ENCODE results near the gene TCF19.

GRCh38 chr6:31139599-31139998 is 18.8 kb upstream of the TCF19 start:
- no peak for TF ChIP-seq CTCF (conservative IDR thresholded peaks at IDR 0.05 in 1 of 2, IDR thresholded peaks at IDR 0.05 in 1 of 2; ENCODE audit: low read depth in 1 of 2, low read length in 2 of 2)
- TF ChIP-seq EZH2 (IDR thresholded peaks at IDR 0.05; ENCODE audit: low read length, missing control alignments), result no peak

All from fibroblast of lung (primary cell).